Stimulated activated CD4-positive, alpha-beta T cell treated with anti-CD3 and anti-CD28 coated beads, Interleukin-4, amount 100 ng/mL, for 24 hours (primary cell): ENCODE measurements around the gene TMEM132E.

ENCODE experiments used
- DNase-seq: peaks from one replicate; pipeline ENCODE4 v3.0.0-alpha.2; 2020

Gene TMEM132E

DNA sequence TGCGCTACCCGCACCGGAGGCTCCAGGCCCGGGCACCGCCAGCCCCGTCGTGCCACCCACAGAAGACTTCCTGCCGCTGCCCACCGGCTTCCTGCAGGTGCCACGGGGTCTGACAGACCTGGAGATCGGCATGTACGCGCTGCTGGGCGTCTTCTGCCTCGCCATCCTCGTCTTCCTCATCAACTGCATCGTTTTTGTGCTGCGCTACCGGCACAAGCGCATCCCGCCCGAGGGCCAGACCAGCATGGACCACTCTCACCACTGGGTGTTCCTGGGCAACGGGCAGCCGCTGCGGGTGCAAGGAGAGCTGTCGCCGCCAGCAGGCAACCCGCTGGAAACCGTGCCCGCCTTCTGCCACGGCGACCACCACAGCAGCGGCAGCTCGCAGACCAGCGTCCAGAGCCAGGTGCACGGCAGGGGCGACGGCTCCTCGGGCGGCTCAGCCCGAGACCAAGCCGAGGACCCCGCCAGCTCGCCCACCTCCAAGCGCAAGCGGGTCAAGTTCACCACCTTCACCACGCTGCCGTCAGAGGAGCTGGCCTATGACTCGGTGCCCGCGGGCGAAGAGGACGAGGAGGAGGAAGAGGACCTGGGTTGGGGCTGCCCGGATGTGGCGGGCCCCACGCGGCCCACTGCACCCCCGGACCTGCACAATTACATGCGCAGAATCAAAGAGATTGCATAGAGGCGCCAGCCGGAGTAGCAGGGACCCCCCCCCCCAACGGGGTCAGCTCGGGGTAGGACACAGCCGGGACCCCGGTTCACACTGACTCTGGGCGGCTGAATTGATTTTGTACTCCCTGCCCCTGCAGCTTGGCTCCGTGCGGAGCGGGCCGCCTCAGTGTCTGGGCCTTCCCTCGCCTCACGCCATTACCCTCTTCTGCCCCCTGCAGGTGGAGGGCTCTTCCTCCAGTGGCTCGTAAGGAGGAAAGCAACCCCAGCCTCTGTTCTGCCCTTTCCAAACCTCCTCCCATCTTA lies 58.5 kb downstream of the TMEM132E start:
- peak; percentile 84 for DNase-seq

GRCh38 chr17:34638526-34639260 lies 59.3 kb downstream of the TMEM132E start:
- DNase-seq: no peak

DNA sequence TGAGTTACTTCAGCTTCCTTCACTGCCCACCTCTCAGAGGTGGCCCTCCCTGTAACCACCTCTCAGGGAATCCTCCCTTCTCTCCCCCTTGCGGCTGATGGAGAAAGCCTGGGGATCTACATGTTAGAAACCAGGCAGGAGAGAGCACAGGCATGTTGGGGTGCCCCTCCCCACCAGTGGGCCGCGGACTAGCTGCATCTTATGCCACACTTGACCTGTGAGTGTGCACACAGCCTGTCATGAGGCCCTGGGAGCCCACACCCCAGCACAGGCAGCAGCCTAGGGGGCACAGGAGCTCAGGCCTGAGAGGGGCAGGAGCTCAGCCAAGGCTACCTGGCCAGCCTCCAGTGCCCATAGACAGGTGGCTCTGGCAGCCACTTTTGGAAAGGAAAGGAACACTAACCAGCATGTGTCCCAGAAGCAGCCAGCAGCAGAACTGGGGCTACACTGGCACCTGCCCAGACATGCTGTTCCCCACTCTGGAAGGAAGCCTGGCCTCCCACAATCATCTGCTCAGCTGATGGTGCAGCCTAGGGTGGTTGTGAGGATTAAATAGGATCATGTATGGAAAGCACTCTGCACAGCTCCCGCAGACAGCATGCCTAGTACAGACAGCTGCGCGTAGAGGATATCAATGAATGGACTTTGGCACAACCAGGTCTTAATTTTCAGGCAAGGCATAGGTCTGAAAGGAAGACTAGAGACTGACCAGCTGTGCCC lies 60.5 kb downstream of the TMEM132E start:
- DNase-seq: no peak

DNA sequence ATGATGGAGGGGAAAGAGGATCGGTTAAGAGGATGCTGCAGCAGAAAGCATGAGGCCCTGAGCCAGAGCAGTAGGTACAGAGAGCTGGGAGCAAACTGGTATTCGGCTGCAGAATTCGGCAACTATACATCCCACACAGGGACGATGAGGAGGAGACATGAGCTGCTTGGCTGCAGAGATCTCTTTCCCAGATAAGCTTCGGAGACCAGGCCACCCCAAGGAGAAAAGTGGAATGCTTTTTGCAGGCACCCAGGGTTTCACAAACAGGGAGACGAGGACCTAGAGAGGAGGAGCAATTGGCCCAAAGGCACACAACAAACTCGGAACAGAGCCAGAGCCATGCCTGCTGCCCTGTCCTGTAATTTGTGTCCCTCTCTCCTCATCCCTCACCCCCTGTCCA lies 62.0 kb downstream of the TMEM132E start:
- DNase-seq: no peak

DNA sequence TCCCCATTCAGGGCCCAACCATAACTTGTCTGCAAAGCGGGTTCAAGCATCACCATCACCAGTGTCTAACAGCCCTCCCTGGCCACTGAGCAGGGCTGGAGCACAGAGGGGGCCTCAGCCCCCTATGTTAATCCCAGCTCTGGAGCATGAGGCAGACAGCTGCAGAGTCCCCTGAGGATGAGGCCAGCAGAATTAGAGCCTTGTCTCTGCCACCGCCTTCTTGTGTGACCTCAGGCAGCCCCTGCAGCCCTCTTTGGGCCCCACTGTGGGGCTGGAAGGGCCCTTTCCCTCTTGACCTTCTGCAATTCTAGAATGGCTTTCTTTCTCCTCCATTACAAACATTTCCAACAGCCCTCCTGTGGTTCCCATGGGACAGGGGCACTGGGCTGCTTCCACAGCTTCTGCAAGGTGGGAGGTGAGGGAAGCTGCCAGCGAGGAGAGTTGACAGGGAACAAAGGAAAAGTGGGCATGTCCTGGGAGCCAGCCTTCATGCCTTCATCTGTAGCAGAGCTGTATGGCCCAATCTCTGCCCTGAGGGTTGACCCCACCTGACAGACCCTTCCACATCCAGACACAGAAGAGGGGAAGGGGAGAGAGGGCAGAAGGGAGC lies 65.7 kb downstream of the TMEM132E start:
- DNase-seq: no peak

- no peak for DNase-seq
Observed at GRCh38 chr17:34645594-34645993, 66.2 kb downstream of the TMEM132E start.

GRCh38 chr17:34647511-34647910 lies 68.1 kb downstream of the TMEM132E start:
- no peak for DNase-seq

DNA sequence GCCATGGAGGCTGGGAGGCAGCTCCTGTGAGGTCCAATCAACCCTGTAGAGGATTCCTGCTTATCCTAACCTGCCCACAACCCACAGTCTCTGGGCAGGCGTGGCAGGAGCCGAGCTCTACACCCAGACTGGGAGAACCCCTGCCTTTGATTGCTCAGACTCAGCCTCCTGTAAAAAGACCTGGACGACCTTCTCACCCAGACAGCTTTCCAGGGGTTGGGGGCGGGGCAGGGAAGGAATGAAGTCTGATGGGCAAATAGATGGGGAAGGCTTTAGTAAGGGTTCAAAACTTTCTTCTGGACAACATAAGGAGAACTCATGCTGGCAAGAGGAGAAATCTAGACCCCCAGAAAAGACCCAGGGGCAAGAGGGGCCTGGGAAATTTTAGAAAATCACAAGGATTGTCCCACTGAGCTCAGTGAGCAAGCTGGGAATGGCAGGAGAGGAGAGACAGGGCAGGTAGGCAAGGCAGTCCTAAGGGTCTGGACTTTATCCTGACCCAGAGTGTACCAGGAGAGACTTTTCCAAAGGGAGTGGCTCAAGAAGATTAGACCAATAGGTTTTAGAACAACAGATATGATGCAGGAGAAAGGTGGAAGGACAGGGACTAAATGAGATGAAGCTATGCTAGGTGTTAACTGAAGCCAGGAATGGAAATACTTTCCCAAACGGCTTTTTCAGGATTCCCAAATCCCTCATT lies 70.8 kb downstream of the TMEM132E start:
- no peak for DNase-seq

DNA sequence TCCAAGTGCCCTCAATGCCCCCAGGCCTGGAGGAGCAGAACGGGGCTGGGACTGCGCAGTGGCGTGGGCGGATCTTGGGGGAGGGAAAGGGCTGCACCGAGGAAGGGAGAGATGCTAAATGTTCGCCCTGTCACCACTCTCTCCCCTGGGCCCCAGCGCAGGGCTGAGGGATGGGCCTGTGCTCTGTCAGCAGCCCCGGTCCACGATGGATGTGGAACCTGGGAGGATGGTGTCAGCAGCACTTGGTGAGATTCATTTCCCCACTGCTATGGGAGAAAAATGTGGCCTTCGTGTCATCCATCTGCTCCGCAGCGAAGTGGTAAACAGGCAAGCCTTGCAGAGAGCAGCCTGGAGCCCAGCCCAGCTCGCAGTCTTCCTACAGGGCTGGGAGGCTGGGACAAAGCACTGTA lies 72.0 kb downstream of the TMEM132E start:
- DNase-seq: no peak

GRCh38 chr17:34652021-34652555 lies 72.7 kb downstream of the TMEM132E start:
- DNase-seq: no peak

DNA sequence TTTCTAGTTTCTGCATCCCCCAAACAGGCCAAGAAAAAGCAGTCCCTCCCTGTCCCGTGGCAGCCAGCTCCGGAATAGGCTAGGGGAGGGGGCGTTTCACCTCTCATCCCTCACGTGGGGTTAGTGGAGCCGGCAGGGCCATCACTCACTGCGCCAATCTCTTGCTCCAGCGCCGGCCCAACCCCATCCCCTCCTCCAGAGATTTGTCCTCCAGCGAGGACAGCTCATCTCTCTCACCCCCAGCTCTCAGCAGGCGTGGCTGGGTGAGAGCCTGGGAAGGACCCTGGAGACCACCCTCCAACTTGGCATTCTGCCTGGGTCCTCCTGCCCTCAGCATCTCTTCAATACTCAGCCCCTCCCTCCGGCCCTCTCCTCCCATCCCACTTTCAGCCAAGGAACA lies 74.1 kb downstream of the TMEM132E start:
- no peak for DNase-seq

DNA sequence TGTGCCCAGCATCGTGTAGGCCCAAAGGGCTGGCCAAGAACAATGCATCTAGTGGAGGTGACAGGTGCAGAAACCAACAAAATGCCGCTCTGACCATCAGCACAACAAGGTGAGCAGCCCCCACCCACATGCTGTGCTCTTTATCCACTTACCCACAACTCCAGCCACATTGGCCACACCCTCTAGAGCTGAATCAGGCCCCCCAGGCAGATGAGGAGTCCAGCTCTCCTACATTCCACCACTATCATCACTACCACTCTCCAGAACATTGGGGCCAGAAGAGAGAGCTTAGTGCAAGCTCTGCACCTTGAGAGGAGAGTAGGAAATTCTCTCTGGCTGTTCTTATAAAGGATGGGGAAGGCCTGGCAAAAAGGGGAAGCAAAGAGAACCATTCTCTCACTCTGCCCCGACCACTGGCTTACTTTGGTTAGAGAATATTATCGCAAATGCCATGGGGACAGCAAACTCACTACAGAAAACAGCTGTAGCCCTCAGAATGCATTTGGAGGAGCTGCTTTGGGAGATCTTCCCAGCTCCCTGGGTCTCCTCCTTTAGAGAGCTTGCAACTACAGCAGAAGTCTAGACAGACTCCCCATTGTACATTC lies 75.0 kb downstream of the TMEM132E start:
- DNase-seq: no peak

DNA sequence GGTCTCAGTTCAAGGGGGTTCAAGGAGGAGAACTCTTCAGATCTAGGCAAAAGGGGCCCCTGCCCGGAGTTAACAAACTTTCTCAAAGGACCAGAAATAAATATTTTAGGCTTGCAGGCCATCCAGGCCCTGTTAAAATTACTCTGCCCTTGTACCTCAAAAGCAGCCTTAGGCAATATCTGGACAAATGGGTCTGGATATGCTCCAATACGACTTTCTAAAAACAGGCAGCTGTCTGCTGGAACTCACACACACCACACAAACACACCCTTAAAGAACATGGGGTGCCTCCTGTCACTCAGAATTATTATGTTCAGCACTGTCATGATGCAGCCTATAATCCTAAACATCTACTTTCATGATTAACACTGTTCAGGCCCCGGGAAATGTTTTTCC lies 75.5 kb downstream of the TMEM132E start:
- DNase-seq: no peak

DNA sequence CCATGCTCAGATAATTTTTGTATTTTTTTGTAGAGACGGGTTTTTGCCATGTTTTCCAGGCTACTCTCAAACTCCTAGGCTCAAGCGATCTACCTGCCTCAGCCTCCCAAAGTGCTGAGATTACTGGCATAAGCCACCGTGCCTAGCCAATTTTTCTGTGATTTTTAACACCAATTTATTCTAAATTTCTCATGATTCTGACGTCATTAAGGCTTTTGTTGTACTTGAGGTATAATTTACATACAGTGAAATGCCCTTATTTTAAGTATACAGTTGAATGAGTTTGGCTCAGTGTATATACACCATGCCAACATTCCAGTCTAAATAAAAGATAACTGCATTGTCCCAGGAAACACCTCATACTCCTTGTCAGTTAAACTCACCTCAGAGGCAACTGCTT lies 77.4 kb downstream of the TMEM132E start:
- DNase-seq: no peak

- no peak for DNase-seq
Observed at GRCh38 chr17:34658811-34659560, 79.6 kb downstream of the TMEM132E start.

GRCh38 chr17:34663714-34664113 lies 84.3 kb downstream of the TMEM132E start:
- no peak for DNase-seq

DNA sequence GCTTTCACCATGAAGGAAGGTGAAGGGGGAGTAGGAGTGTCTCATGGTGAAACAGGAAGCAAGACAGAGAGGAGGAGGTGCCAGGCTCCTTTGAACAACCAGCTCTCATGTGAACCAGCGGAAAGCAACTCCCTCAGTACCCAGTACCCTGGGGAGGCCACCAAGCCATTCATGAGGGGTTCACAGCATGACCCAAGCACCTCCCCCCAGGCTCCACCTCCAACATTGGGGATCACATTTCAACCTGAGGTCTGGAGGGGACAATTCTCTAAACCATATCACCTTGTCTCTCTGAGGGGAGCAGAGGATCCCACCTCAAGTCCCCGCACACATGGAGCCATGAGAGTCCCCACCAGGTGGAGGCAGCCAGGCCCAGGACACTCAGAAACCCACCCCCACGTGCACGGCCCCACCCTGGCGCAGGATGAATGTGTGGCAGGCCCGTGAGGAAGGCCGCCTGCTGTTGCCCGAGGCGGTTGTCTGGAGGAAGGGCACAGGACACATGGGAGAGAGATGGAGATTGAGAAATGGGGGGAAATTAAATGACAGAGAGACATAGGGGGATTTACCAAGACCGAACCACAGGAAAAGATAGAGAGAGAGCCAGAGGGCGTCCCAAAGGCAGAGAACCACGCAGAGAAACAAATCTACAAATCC lies 85.9 kb downstream of the TMEM132E start:
- DNase-seq: no peak

GRCh38 chr17:34665819-34666763 lies 86.7 kb downstream of the TMEM132E start:
- DNase-seq: no peak

GRCh38 chr17:34667656-34668055 lies 88.3 kb downstream of the TMEM132E start:
- no peak for DNase-seq
